ENCODE measurements around the gene SEZ6. TPM values are rescaled to one million over a fixed set of nuclear protein-coding genes. Genes with fewer than 3 reads are reported as not detected.

SEZ6 gene
- total and polyA plus RNA-seq, 2 of the 4 experiments (the other 2 are of a cell fraction) = not detected

DNA sequence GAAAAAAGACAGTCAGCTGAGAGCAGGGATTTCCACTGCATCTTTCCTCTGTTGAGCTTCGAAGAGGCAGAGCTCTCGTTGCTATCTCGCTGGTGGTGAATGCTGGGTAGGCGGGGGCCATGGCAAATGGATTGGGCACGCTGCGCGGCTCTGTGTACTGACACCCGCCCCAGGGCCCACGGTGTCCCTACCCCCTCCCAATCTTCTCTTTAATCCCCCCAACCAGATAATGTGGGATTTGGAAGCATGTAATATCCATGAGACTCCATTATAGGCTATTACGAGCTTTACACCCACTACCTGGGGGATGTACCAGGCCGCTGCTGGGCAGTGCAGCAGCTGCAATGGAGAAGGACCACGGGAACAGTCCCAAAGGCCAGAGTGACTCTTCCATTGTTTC lies 45.4 kb upstream of the SEZ6 start:
- H3K14ac ChIP-seq (replicated peaks; ENCODE audit: low read depth, low read length) = no peak overlapping the region
- intact Hi-C loops (cut with micrococcal nuclease) = no loop called here
- H2BK15ac ChIP-seq (ENCODE audit: low read depth, low read length) = no peak overlapping the region
- H2AFZ ChIP-seq (replicated peaks; ENCODE audit: low read length, poor library complexity) = no peak overlapping the region
- no peak overlapping the region for H3K27ac ChIP-seq (ENCODE audit: insufficient read depth, low read length)
- no peak overlapping the region for H3K4ac ChIP-seq (ENCODE audit: low read depth, low read length)
- no peak overlapping the region for H3K18ac ChIP-seq (ENCODE audit: low read depth, low read length)
- H3K9me3 ChIP-seq (ENCODE audit: control insufficient read depth, insufficient read depth, low read length) = peaks cover 2% of the 10 kb centered on the region; the same call in 1 of the 2 replicates
- no peak overlapping the region for H4K91ac ChIP-seq (ENCODE audit: insufficient read depth, low read depth, low read length)
- ChIA-PET CTCF (no interaction called here), POLR2A (ENCODE audit: unreplicated experiment) (no interaction called here)
- in situ Hi-C loops (cut with MboI; ENCODE audit: low sequenced_read_pairs) = no loop called here
- H2AK5ac ChIP-seq (ENCODE audit: low read depth, low read length) = no peak overlapping the region
- DNase-seq (no peak), ATAC-seq (ENCODE audit: low read depth) (no peak)
- WGBS, 2 experiments (ENCODE audit: extremely low coverage in 2 of 2, insufficient read length in 1 of 2) = 100% methylated on average over 1 of the region's 12 CpGs; no CpG with 5 or more reads in 1 of the 2 experiments
- H3K4me2 ChIP-seq (ENCODE audit: low read depth, low read length) = no peak overlapping the region
- no peaks in the 10 kb centered on the region for H3K36me3 ChIP-seq (ENCODE audit: control insufficient read depth, insufficient read depth, low read length)
- no peak overlapping the region for H3K56ac ChIP-seq (ENCODE audit: extremely low read depth, insufficient read depth, low read length)
- no peaks in the 10 kb centered on the region for H4K20me1 ChIP-seq (ENCODE audit: insufficient read depth, low read length)
- peaks cover 2% of the 10 kb centered on the region; the same call in 1 of the 2 replicates for H3K9me1 ChIP-seq (ENCODE audit: insufficient read depth, low read length)
- H4K8ac ChIP-seq (ENCODE audit: low read depth in 2 of 2, low read length in 2 of 2) = no peak overlapping the region
- no TSS peak for BruUV-seq (replicated peaks)
- H3K4me3 ChIP-seq (ENCODE audit: insufficient read depth, low read depth, low read length) = no peak overlapping the region
- no peak overlapping the region for H4K5ac ChIP-seq (ENCODE audit: low read depth, low read length)
- H2BK20ac ChIP-seq (ENCODE audit: low read depth, low read length) = no peak overlapping the region
- H3K27me3 ChIP-seq (ENCODE audit: control insufficient read depth, insufficient read depth, low read length) = peaks cover 85% of the 10 kb centered on the region
- no peaks in the 10 kb centered on the region for H3K4me1 ChIP-seq (ENCODE audit: control insufficient read depth, insufficient read depth, low read length)
- dilution Hi-C loops (cut with HindIII; ENCODE audit: low sequenced_read_pairs, unreplicated experiment) = no loop called here
- no peak overlapping the region for H3K23ac ChIP-seq (ENCODE audit: low read depth, low read length)
- H2AK9ac ChIP-seq (replicated peaks; ENCODE audit: low read depth, low read length, poor library complexity) = no peak overlapping the region
- H2BK120ac ChIP-seq (ENCODE audit: low read depth, low read length) = no peak overlapping the region
- no peak overlapping the region for H2BK5ac ChIP-seq (ENCODE audit: low read depth, low read length, poor library complexity, severe bottlenecking)
- TF ChIP-seq NFE2L2 (IDR thresholded peaks at IDR 0.05; ENCODE audit: low read depth, low read length) (no peak), MXI1 (IDR thresholded peaks at IDR 0.05; ENCODE audit: borderline replicate concordance, low read depth, low read length) (no peak), RFX5 (IDR thresholded peaks at IDR 0.05; ENCODE audit: low read depth, low read length) (no peak), CHD1 (IDR thresholded peaks at IDR 0.05; ENCODE audit: low read depth, low read length) (no peak), FOS (IDR thresholded peaks at IDR 0.05; ENCODE audit: low read depth, low read length) (no peak), MAZ (IDR thresholded peaks at IDR 0.05; ENCODE audit: borderline replicate concordance, low read depth, low read length) (no peak)
- TF ChIP-seq, protein P1, sequence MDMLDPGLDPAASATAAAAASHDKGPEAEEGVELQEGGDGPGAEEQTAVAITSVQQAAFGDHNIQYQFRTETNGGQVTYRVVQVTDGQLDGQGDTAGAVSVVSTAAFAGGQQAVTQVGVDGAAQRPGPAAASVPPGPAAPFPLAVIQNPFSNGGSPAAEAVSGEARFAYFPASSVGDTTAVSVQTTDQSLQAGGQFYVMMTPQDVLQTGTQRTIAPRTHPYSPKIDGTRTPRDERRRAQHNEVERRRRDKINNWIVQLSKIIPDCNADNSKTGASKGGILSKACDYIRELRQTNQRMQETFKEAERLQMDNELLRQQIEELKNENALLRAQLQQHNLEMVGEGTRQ (IDR thresholded peaks at IDR 0.05; ENCODE audit: low read depth, low read length) = no peak
- TF ChIP-seq, protein P2, sequence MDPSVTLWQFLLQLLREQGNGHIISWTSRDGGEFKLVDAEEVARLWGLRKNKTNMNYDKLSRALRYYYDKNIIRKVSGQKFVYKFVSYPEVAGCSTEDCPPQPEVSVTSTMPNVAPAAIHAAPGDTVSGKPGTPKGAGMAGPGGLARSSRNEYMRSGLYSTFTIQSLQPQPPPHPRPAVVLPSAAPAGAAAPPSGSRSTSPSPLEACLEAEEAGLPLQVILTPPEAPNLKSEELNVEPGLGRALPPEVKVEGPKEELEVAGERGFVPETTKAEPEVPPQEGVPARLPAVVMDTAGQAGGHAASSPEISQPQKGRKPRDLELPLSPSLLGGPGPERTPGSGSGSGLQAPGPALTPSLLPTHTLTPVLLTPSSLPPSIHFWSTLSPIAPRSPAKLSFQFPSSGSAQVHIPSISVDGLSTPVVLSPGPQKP (IDR thresholded peaks at IDR 0.05; ENCODE audit: borderline replicate concordance, low read depth, low read length) = no peak
- H3K79me1 ChIP-seq (ENCODE audit: low read depth in 1 of 2, low read length in 2 of 2) = no peaks in the 10 kb centered on the region
- no peak overlapping the region for H3K9ac ChIP-seq (ENCODE audit: low read depth, low read length)
